Natural killer cell treated with Interleukin-12 subunit alpha and Interleukin-12 subunit beta and Interleukin-15 and Interleukin-18, amount 100 ng/mL, for 72 hours (primary cell): ENCODE results near the gene PRSS38. TPM values are rescaled to one million over a fixed set of nuclear protein-coding genes. Genes with fewer than 3 reads are reported as not detected.
"Not testable (repeated sequence)": the region's sequence is repeated elsewhere in the genome, so short reads cannot be mapped to it uniquely, and the experiment has no call there.

Source experiments
- ATAC-seq, 2 donors: fragments of 150-1000 bp; cut with Tn5 transposase in 1 of 2; sonication (Bioruptor Pico), chemical (Tn5 transposase) in 1 of 2; 2 replicates each; pipeline ENCODE4 v1.10.0; 2021
- DNase-seq: peaks from one replicate; pipeline ENCODE4 v3.0.0; 2022; ENCODE audit warnings: low spot score
- H3K27ac Mint-ChIP-seq, 2 donors: 1 replicate in 1 of 2; 2 replicates in 1 of 2; pipeline ENCODE4 v1.8.0; 2022; ENCODE audit warnings: mixed read lengths in 2 of 2, mild to moderate bottlenecking in 1 of 2, moderate library complexity in 1 of 2
- H3K27me3 Mint-ChIP-seq, 2 donors: 1 replicate in 1 of 2; 2 replicates in 1 of 2; pipeline ENCODE4 v1.8.0; 2022; ENCODE audit warnings: mixed read lengths in 2 of 2
- H3K36me3 Mint-ChIP-seq: one replicate; pipeline ENCODE4 v1.8.0; 2022; ENCODE audit warnings: mixed read lengths
- H3K4me1 Mint-ChIP-seq, 2 donors: 1 replicate in 1 of 2; 2 replicates in 1 of 2; pipeline ENCODE4 v1.8.0; 2022; ENCODE audit warnings: low read depth in 2 of 2, mixed read lengths in 2 of 2, mild to moderate bottlenecking in 1 of 2
- H3K4me3 Mint-ChIP-seq: one replicate; pipeline ENCODE4 v1.8.0; 2022; ENCODE audit warnings: mixed read lengths
- H3K9me3 Mint-ChIP-seq: 2 replicates; pipeline ENCODE4 v1.8.0; 2022; ENCODE audit warnings: mixed read lengths
- total RNA-seq, 2 donors: library from RNA; stranded (reverse); gene quantifications; one replicate each; pipeline ENCODE4 v1.2.3, GENCODE V29; 2022

PRSS38 gene
- total RNA-seq, 2 donors from 2014 or later, result not detected

- peaks cover 2 to 6% of the 10 kb centered on the region in 2 donors for H3K27me3 Mint-ChIP-seq
- no peak overlapping the region for H3K4me3 Mint-ChIP-seq
- peaks cover 18% of the 10 kb centered on the region for H3K36me3 Mint-ChIP-seq
- H3K27ac Mint-ChIP-seq, result no peak overlapping the region
- ATAC-seq, result no peak
- peaks cover 13% of the 10 kb centered on the region for H3K9me3 Mint-ChIP-seq
- no peak for DNase-seq
- H3K4me1 Mint-ChIP-seq, result peaks cover 13 to 16% of the 10 kb centered on the region in 2 donors
Observed at GRCh38 chr1:227813962-227814361, 1.5 kb upstream of the PRSS38 start.

DNA sequence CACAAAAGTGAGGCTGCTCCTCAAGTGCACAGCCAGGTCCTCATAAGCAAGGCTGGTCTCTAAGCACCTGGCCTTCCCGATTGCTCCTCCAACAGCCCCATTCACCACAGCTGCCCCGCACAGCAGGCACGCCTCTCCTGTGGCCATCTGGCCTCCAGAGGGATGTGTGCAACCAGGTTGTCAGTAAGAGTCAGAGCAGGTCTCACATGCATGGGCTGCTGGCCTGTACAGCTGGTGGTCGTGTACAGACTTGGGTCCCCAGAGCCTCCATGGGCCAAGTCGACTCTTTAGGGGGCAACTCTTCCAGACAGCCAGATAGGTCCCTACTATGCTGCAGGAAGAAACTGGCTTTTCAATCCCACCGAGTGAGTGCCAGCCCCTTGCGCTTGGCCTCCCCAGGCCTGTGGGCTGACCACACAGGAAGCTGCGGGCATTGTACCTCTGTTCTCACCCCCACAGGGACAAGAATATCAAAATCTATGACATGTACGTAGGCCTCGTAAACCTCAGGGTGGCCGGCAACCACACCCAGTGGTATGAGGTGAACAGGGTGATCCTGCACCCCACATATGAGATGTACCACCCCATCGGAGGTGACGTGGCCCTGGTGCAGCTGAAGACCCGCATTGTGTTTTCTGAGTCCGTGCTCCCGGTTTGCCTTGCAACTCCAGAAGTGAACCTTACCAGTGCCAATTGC lies 1.4 kb downstream of the PRSS38 start:
- Mint-ChIP-seq H3K27me3 (peaks cover 17 to 20% of the 10 kb centered on the region in 2 donors), H3K36me3 (peaks cover 22% of the 10 kb centered on the region), H3K27ac (no peak overlapping the region), H3K4me3 (peak overlapping the region; percentile 19), H3K4me1 (peaks cover 11 to 12% of the 10 kb centered on the region in 2 donors), H3K9me3 (peaks cover 13% of the 10 kb centered on the region)
- ATAC-seq (peak; percentile 68 to 80), DNase-seq (no peak)

- Mint-ChIP-seq H3K4me3 (no peak overlapping the region), H3K36me3 (peaks cover 20% of the 10 kb centered on the region), H3K27ac (no peak overlapping the region), H3K9me3 (peaks cover 2% of the 10 kb centered on the region), H3K27me3 (peaks cover 44 to 55% of the 10 kb centered on the region in 2 donors), H3K4me1 (peaks cover 5% of the 10 kb centered on the region in 2 donors)
- ATAC-seq, result no peak
- no peak for DNase-seq
Observed at GRCh38 chr1:227823537-227823936, 8.1 kb downstream of the PRSS38 start.

- H3K27me3 Mint-ChIP-seq, result peaks cover 42 to 59% of the 10 kb centered on the region in 2 donors
- no peak for DNase-seq
- H3K27ac Mint-ChIP-seq, result no peak overlapping the region
- H3K36me3 Mint-ChIP-seq, result peaks cover 20% of the 10 kb centered on the region
- H3K9me3 Mint-ChIP-seq, result peaks cover 2% of the 10 kb centered on the region
- no peak overlapping the region for H3K4me3 Mint-ChIP-seq
- H3K4me1 Mint-ChIP-seq, result peaks cover 5 to 9% of the 10 kb centered on the region in 2 donors
- no peak for ATAC-seq
Observed at GRCh38 chr1:227824204-227824603, 8.7 kb downstream of the PRSS38 start.

DNA sequence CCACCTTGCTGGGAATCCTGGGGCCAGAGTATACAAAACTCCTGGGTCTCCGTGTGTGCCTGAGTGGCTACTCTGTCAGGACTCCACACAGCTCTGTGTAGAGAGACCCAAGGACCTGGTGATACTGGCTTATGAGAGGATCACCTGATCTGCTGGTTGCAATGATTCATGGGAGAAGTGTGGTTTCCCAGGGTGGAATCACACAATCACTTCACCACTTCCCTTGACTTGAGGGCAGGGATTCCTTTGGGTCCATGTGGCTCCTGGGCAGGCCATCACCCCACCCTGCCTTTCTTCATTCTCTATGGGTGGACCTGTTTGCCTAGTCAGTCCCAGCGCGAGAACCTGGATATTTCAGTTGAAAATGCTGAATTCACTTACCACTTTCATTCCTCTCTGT lies 13.3 kb downstream of the PRSS38 start:
- no peak for DNase-seq
- H3K27ac Mint-ChIP-seq, result no peak overlapping the region

DNA sequence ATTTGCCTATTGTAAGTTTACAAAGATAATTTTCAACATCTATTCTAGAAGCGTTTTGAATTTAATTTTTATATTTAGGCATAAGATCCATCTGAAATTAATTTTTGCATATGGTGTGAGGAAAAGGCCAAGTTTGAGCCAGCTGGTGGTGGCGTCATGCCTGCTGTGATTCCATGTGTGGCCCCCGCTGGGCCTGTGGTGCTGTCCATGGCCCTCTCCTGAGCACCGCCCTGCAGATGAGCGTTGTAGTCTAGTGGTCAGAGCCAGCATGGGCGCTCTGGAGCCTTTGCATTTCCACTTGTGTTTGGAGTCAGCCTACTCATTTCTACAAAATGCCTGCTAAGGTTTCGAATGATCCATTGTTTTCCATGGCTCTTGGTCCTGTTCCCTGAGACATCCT lies 22.7 kb downstream of the PRSS38 start:
- DNase-seq (no peak), ATAC-seq (no peak)
- Mint-ChIP-seq H3K27ac (no peak overlapping the region), H3K4me3 (no peak overlapping the region), H3K4me1 (no peaks in the 10 kb centered on the region), H3K9me3 (no peaks in the 10 kb centered on the region), H3K27me3 (peaks cover 15 to 16% of the 10 kb centered on the region in 2 donors), H3K36me3 (no peaks in the 10 kb centered on the region)

More for the DNA sequence above, 13.3 kb downstream of the PRSS38 start:
- H3K27me3 Mint-ChIP-seq, result peaks cover 46 to 55% of the 10 kb centered on the region in 2 donors
- H3K9me3 Mint-ChIP-seq, result peaks cover 2% of the 10 kb centered on the region
- peaks cover 21% of the 10 kb centered on the region for H3K36me3 Mint-ChIP-seq
- H3K4me1 Mint-ChIP-seq, result peaks cover 5 to 9% of the 10 kb centered on the region in 2 donors
- no peak for ATAC-seq
- no peak overlapping the region for H3K4me3 Mint-ChIP-seq

- Mint-ChIP-seq H3K4me1 (no peaks in the 10 kb centered on the region), H3K27ac (no peak overlapping the region), H3K4me3 (no peak overlapping the region), H3K9me3 (no peaks in the 10 kb centered on the region), H3K27me3 (peaks cover 9 to 15% of the 10 kb centered on the region in 2 donors), H3K36me3 (no peaks in the 10 kb centered on the region)
- DNase-seq (no peak), ATAC-seq (no peak)
Observed at GRCh38 chr1:227841096-227841495, 25.6 kb downstream of the PRSS38 start.

DNA sequence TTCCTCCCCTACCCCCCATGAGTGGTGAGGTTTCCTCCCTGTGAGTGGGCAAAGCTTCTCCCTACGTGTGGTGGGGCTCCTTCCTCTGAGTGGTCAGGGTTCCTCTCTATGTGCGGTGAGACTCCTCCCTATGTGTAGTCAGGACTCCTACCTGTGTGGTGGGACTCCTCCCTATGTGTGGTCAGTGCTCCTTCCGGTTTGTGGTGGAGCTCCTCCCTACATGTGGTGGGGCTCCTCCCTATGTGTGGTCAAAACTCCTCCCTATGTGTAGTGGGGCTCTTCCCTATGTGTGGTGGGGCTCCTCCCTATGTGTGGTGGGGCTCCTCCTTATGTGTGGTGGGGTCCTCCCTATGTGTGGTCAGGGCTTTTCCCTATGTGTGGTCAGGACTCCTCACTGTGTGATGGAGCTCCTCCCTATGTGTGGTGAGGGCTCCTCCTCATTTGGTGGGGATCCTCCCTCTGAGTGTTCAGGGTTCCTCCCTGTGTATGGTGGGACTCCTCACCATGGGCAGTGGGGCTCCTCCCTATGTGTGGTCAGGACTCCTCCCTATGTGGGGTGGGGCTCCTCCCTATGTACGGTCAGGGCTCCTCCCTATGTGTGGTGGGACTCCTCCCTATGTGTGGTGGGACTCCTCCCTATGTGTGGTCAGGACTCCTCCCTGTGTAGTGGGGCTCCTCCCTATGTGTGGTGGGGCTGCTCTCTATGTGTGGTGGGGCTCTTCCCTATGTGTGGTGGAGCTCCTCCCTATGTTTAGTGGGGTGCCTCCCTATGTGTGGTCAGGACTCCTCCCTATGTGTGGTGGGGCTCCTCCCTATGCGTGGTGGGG lies 29.1 kb downstream of the PRSS38 start:
- no peak overlapping the region for H3K27ac Mint-ChIP-seq

GRCh38 chr1:227845147-227845458 lies 29.6 kb downstream of the PRSS38 start:
- H3K4me3 Mint-ChIP-seq, result no peak overlapping the region
- H3K9me3 Mint-ChIP-seq, result peaks cover 8% of the 10 kb centered on the region
- H3K36me3 Mint-ChIP-seq, result peaks cover 12% of the 10 kb centered on the region
- DNase-seq (no peak), ATAC-seq (no peak)
- H3K27ac Mint-ChIP-seq, result no peak overlapping the region
- no peaks in the 10 kb centered on the region for H3K4me1 Mint-ChIP-seq
- H3K27me3 Mint-ChIP-seq, result peaks cover 13 to 20% of the 10 kb centered on the region in 2 donors

More for the DNA sequence above, 29.1 kb downstream of the PRSS38 start:
- H3K36me3 Mint-ChIP-seq, result peaks cover 12% of the 10 kb centered on the region
- no peak overlapping the region for H3K4me3 Mint-ChIP-seq
- peaks cover 13 to 20% of the 10 kb centered on the region in 2 donors for H3K27me3 Mint-ChIP-seq
- H3K9me3 Mint-ChIP-seq, result peaks cover 8% of the 10 kb centered on the region
- DNase-seq, result no peak
- no peak for ATAC-seq
- no peaks in the 10 kb centered on the region for H3K4me1 Mint-ChIP-seq

GRCh38 chr1:227845519-227845918 lies 30.0 kb downstream of the PRSS38 start:
- Mint-ChIP-seq H3K4me3 (no peak overlapping the region), H3K36me3 (peaks cover 12% of the 10 kb centered on the region), H3K4me1 (no peaks in the 10 kb centered on the region), H3K27me3 (peaks cover 13 to 19% of the 10 kb centered on the region in 2 donors), H3K27ac (no peak overlapping the region), H3K9me3 (peaks cover 8% of the 10 kb centered on the region)
- ATAC-seq (peak in 1 of 2 donors; percentile 31), DNase-seq (no peak)

- Mint-ChIP-seq H3K9me3 (peaks cover 8% of the 10 kb centered on the region), H3K27ac (no peak overlapping the region), H3K4me3 (no peak overlapping the region), H3K36me3 (peaks cover 12% of the 10 kb centered on the region), H3K27me3 (peaks cover 10 to 13% of the 10 kb centered on the region in 2 donors), H3K4me1 (no peaks in the 10 kb centered on the region)
- no peak for ATAC-seq
- no peak for DNase-seq
Observed at GRCh38 chr1:227846265-227846858, 30.9 kb downstream of the PRSS38 start.

GRCh38 chr1:227847046-227847445 lies 31.6 kb downstream of the PRSS38 start:
- not testable (repeated sequence) for DNase-seq, H3K9me3 Mint-ChIP-seq, H3K4me1 Mint-ChIP-seq, ATAC-seq, H3K27ac Mint-ChIP-seq, H3K4me3 Mint-ChIP-seq
- Mint-ChIP-seq H3K36me3 (peaks cover 12% of the 10 kb centered on the region), H3K27me3 (peaks cover 10 to 13% of the 10 kb centered on the region in 2 donors)

DNA sequence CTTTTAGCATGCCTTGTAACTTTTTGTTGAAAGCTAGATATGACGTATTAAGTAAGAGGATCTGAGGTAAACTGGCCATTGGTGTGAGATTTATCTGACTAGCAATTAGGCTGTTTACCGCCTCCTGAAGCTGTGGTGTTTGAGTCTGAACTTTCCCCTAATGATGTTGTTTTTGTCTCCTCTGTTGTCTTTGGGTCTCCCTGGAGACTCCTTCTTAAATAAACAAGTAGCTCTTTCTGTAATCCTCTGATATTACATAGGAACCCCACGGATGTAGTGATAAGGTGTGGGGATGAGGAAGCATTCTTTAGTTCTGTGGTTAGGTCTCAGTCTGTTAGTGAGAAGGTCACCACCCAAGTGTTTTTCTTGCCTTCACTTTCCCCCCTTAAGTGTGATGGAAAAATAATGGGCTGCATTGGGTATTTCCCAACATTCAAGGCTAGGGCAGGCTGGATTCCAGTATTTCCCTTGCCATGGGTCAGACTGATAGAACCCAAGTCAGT lies 33.0 kb downstream of the PRSS38 start:
- Mint-ChIP-seq H3K9me3 (peaks cover 8% of the 10 kb centered on the region), H3K36me3 (peaks cover 12% of the 10 kb centered on the region), H3K27ac (no peak overlapping the region), H3K4me3 (no peak overlapping the region), H3K27me3 (peaks cover 13 to 27% of the 10 kb centered on the region in 2 donors), H3K4me1 (no peaks in the 10 kb centered on the region)
- ATAC-seq (no peak), DNase-seq (no peak)

- Mint-ChIP-seq H3K9me3 (peaks cover 8% of the 10 kb centered on the region), H3K4me1 (no peaks in the 10 kb centered on the region), H3K4me3 (no peak overlapping the region), H3K27ac (no peak overlapping the region), H3K36me3 (peaks cover 12% of the 10 kb centered on the region), H3K27me3 (peaks cover 15 to 34% of the 10 kb centered on the region in 2 donors)
- DNase-seq (no peak), ATAC-seq (no peak)
Observed at GRCh38 chr1:227849251-227849650, 33.8 kb downstream of the PRSS38 start.
